Measurements from ENCODE around the gene TRAPPC10. TPM values are rescaled to one million over a fixed set of nuclear protein-coding genes. Genes with fewer than 3 reads are reported as not detected.

Gene TRAPPC10
- total and polyA plus RNA-seq, 2 experiments from 2014 or later, result 12.9 to 16.6 TPM

- H3K36me3 ChIP-seq (replicated peaks; ENCODE audit: insufficient read depth, low read depth), result no peaks in the 10 kb centered on the region
- no peaks in the 10 kb centered on the region for H4K20me1 ChIP-seq (ENCODE audit: insufficient read depth, poor library complexity, severe bottlenecking)
- no peaks in the 10 kb centered on the region for H3K27me3 ChIP-seq
- peaks cover 2% of the 10 kb centered on the region for H3K4me1 ChIP-seq (ENCODE audit: insufficient read depth)
- peaks cover 54% of the 10 kb centered on the region for H3K79me2 ChIP-seq
- H3K4me3 ChIP-seq, result no peak overlapping the region
- no peaks in the 10 kb centered on the region for H3K9me3 ChIP-seq (ENCODE audit: low read depth)
- H3K27ac ChIP-seq, result no peak overlapping the region
- DNase-seq (ENCODE audit: low spot score), result no peak
- TF ChIP-seq CTCF (IDR thresholded peaks at IDR 0.05; ENCODE audit: poor library complexity), result no peak
- TF ChIP-seq EZH2 (IDR thresholded peaks at IDR 0.05; ENCODE audit: borderline replicate concordance), result no peak
- TF ChIP-seq EZH2phosphoT487 (IDR thresholded peaks at IDR 0.05; ENCODE audit: low read depth, severe bottlenecking, unreplicated experiment), result no peak
- no peaks in the 10 kb centered on the region for H3K9me2 ChIP-seq (replicated peaks; ENCODE audit: insufficient read depth)
- WGBS (ENCODE audit: low lambda C conversion rate, missing lambda C conversion rate), result 98% methylated on average over 18 of the region's 18 CpGs
- H3K4me2 ChIP-seq, result no peak overlapping the region
- no peak overlapping the region for H2AFZ ChIP-seq
These were observed 34.6 kb downstream of the TRAPPC10 start for GRCh38 chr21:44046734-44047133.

DNA sequence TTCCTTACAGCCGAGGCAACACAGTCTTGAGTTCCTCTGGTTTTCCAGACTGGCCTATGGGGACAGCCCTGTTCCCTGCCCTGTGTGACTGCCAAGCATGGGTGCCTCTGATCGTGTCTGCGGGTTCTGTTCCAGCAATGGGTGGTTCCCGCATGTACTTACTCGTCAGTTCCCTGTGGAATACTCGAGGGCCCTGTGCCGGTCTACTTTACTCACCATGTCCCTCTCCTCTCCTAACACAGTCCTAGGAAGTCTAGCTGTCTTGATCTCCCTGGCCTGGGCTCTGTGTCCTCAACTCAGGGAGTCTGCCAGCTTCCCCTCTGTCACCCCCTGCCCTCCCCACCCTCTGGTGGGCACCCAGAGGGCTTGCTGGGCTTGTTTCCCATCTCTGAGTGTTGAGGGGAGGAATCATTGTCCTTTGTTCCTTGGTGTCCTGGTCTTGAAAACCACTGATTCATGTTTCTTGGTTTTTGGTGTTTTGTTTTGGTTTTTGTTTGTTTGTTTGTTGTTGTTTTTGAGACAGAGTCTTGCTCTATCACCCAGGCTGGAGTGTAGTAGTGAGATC is 36.0 kb downstream of the TRAPPC10 start:
- TF ChIP-seq EZH2 (IDR thresholded peaks at IDR 0.05; ENCODE audit: borderline replicate concordance), result no peak
- no peak for TF ChIP-seq EZH2phosphoT487 (IDR thresholded peaks at IDR 0.05; ENCODE audit: low read depth, severe bottlenecking, unreplicated experiment)
- no peak for TF ChIP-seq CTCF (IDR thresholded peaks at IDR 0.05; ENCODE audit: poor library complexity)
- Histone ChIP-seq H3K36me3 (replicated peaks; ENCODE audit: insufficient read depth, low read depth) (no peaks in the 10 kb centered on the region), H3K27me3 (no peaks in the 10 kb centered on the region), H4K20me1 (ENCODE audit: insufficient read depth, poor library complexity, severe bottlenecking) (no peaks in the 10 kb centered on the region), H3K4me3 (no peak overlapping the region), H3K9me2 (replicated peaks; ENCODE audit: insufficient read depth) (no peaks in the 10 kb centered on the region), H3K4me2 (no peak overlapping the region), H2AFZ (no peak overlapping the region), H3K4me1 (ENCODE audit: insufficient read depth) (peaks cover 7% of the 10 kb centered on the region), H3K79me2 (peaks cover 47% of the 10 kb centered on the region), H3K27ac (no peak overlapping the region), H3K9me3 (ENCODE audit: low read depth) (no peaks in the 10 kb centered on the region)
- no peak for DNase-seq (ENCODE audit: low spot score)
- WGBS (ENCODE audit: low lambda C conversion rate, missing lambda C conversion rate), result 96% methylated on average over 7 of the region's 7 CpGs

DNA sequence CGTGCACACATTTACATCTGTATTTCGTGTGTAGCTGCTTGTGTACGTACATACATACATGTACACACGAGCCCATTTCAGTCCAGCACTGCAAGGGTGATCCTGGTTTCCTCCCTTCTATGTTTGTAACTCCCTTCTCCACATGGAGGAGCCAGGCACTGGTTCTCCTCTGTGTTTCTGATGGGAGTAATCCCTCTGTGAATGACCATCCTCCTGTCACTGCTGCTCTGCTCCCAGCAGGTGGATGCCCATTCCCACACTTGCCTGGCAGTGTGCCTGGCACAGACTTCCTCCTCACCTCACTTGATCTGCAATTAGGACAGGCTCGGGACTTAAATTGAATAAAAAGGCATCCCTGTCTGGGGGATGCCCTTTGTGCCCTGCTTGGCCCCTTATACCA is 37.1 kb downstream of the TRAPPC10 start:
- no peaks in the 10 kb centered on the region for H3K36me3 ChIP-seq (replicated peaks; ENCODE audit: insufficient read depth, low read depth)
- H3K27ac ChIP-seq, result no peak overlapping the region
- no peaks in the 10 kb centered on the region for H4K20me1 ChIP-seq (ENCODE audit: insufficient read depth, poor library complexity, severe bottlenecking)
- H2AFZ ChIP-seq, result no peak overlapping the region
- H3K4me1 ChIP-seq (ENCODE audit: insufficient read depth), result peaks cover 7% of the 10 kb centered on the region
- no peak overlapping the region for H3K4me3 ChIP-seq
- no peak overlapping the region for H3K4me2 ChIP-seq
- TF ChIP-seq CTCF (IDR thresholded peaks at IDR 0.05; ENCODE audit: poor library complexity) (no peak), EZH2phosphoT487 (IDR thresholded peaks at IDR 0.05; ENCODE audit: low read depth, severe bottlenecking, unreplicated experiment) (no peak), EZH2 (IDR thresholded peaks at IDR 0.05; ENCODE audit: borderline replicate concordance) (no peak)
- 96% methylated on average over 5 of the region's 5 CpGs for WGBS (ENCODE audit: low lambda C conversion rate, missing lambda C conversion rate)
- DNase-seq (ENCODE audit: low spot score), result no peak
- H3K27me3 ChIP-seq, result no peaks in the 10 kb centered on the region
- no peaks in the 10 kb centered on the region for H3K9me2 ChIP-seq (replicated peaks; ENCODE audit: insufficient read depth)
- no peaks in the 10 kb centered on the region for H3K9me3 ChIP-seq (ENCODE audit: low read depth)
- H3K79me2 ChIP-seq, result peaks cover 56% of the 10 kb centered on the region

Measured in hepatocyte (in vitro differentiated cells).